Activated T-cell treated with anti-CD3 and anti-CD28 coated beads, Interleukin-2, amount 50 U/mL, for 4 hours (primary cell): Measurements from ENCODE around the gene NCKAP1. TPM values are rescaled to one million over a fixed set of nuclear protein-coding genes. Genes with fewer than 3 reads are reported as not detected.
"Not testable (repeated sequence)": the region's sequence is repeated elsewhere in the genome, so short reads cannot be mapped to it uniquely, and the experiment has no call there.

Source experiments
- ATAC-seq, 2 donors: fragments of 200-7000 bp; cut with Tn5 transposase; one replicate each; pipeline ENCODE4 v1.10.0; 2021
- DNase-seq: peaks from one replicate; pipeline ENCODE4 v3.0.0-alpha.2; 2020
- H3K27me3 Mint-ChIP-seq: one replicate; pipeline ENCODE4 v1.8.0; 2021; ENCODE audit warnings: low read depth, mixed read lengths
- H3K36me3 Mint-ChIP-seq: one replicate; pipeline ENCODE4 v1.8.0; 2022; ENCODE audit warnings: mixed read lengths; ENCODE audit not compliant: insufficient read depth
- H3K4me1 Mint-ChIP-seq: one replicate; pipeline ENCODE4 v1.8.0; 2021; ENCODE audit warnings: low read depth, mixed read lengths
- H3K4me3 Mint-ChIP-seq: one replicate; pipeline ENCODE4 v1.8.0; 2021; ENCODE audit warnings: mild to moderate bottlenecking, moderate library complexity, mixed read lengths
- H3K9me3 Mint-ChIP-seq: one replicate; pipeline ENCODE4 v1.8.0; 2021; ENCODE audit warnings: mixed read lengths
- total RNA-seq, 3 donors: library from RNA; stranded (reverse); gene quantifications; one replicate each; pipeline ENCODE4 v1.2.1, GENCODE V29; 2021

Gene NCKAP1
- total RNA-seq, 3 donors from 2014 or later, result 8.2 to 13.0 (median 8.3) TPM

DNA sequence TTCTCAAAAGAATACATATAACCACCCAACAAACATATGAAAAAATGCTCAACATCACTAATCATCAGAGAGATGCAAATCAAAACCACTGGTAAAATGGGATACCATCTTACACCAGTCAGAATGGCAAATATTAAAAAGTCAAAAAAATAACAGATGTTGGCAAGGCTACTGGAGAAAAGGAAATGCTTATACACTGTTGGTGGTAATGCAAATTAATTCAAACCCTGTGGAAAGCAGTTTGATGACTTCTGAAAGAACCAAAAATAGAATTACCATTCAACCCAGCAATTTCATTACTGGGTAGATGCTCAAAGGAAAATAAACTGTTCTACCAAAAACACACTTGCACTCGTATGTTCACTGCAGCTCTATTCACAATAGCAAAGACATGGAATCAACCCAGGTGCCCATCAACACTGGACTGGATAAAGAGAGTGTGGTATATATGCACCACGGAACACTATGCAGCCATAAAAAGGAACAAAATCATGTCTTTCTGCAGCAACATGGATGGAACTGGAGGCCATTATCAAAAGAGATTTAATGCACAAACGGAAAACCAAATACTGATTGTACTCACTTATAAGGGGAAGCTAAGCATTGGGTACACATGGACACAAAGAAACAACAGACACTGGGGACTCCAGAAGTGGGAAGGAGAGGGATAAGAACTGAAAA is 38.8 kb downstream of the NCKAP1 start:
- peaks cover 29% of the 10 kb centered on the region for H3K36me3 Mint-ChIP-seq
- ATAC-seq (no peak), DNase-seq (no peak)
- no peaks in the 10 kb centered on the region for H3K27me3 Mint-ChIP-seq
- H3K4me3 Mint-ChIP-seq, result no peak overlapping the region
- no peaks in the 10 kb centered on the region for H3K9me3 Mint-ChIP-seq
- no peaks in the 10 kb centered on the region for H3K4me1 Mint-ChIP-seq

DNA sequence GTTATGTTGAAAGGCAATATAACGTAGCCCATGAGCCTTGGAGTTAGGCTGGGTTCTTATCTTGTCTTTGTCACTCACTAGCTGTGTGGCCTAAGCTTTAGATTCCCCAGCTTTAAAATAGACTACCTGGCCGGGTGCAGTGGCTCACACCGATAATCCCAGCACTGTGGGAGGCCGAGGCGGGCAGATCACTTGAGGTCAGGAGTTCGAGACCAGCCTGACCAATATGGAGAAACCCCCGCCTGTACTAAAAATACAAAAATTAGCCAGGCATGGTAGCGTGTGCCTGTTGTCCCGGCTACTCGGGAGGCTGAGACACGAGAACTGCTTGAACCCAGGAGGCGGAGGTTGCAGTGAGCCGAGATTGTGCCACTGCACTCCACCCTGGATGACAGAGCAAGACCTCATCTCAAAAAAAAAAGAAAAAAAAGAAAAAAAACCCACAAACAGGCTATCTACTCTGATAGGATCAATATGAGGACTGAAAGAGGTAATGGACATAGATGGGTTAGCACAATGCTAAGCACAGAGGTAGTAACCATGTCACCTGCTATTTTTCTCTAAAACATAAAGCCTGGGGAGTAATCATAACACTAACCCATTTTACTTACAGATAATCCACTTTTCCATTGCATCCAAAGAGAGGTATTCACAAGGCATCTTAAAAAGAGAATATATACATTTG is 43.9 kb downstream of the NCKAP1 start:
- no peaks in the 10 kb centered on the region for H3K27me3 Mint-ChIP-seq

DNA sequence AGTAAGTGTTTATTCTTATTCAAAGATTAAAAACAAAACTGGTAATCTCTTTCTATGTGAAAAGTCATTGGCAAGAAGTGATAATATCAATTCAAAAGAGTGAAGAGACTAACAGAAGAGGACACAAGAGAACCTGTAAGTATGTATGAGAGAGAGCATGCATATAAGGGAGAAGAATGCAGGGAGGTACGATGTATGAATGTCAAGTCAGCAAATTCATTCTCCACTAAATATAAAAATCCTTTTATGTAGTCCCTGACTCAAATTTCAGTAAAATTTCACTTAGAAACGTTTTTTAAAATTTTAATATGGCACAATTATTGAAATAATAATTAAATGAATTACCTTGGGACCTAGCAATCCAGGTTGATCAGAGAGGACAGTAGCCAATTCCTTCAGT is 55.3 kb downstream of the NCKAP1 start:
- H3K4me1 Mint-ChIP-seq, result no peaks in the 10 kb centered on the region
- no peak for ATAC-seq
- H3K4me3 Mint-ChIP-seq, result no peak overlapping the region
- H3K36me3 Mint-ChIP-seq, result peaks cover 6% of the 10 kb centered on the region
- H3K27me3 Mint-ChIP-seq, result no peaks in the 10 kb centered on the region
- H3K9me3 Mint-ChIP-seq, result no peaks in the 10 kb centered on the region
- no peak for DNase-seq

More for the DNA sequence above, 43.9 kb downstream of the NCKAP1 start:
- H3K4me3 Mint-ChIP-seq, result no peak overlapping the region
- H3K9me3 Mint-ChIP-seq, result no peaks in the 10 kb centered on the region
- H3K36me3 Mint-ChIP-seq, result peaks cover 20% of the 10 kb centered on the region
- ATAC-seq (no peak), DNase-seq (no peak)
- no peaks in the 10 kb centered on the region for H3K4me1 Mint-ChIP-seq

DNA sequence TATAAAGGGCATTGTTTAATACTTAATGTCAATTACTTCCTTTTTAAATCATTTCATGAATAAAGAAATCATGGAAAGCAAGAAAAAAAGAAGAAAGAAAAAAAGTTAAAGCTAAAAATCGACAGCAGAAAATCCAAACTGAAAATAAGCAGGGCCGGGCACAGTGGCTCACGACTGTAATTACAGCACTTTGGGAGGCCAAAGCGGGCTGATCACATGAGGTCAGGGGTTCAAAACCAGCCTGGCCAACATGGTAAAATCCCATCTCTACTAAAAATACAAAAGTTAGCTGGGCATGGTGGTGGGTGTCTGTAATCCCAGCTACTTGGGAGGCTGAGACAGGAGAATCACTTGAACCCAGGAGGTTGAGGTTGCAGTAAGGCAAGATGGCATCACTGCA is 56.8 kb downstream of the NCKAP1 start:
- ATAC-seq, H3K36me3 Mint-ChIP-seq, H3K4me1 Mint-ChIP-seq, DNase-seq, H3K27me3 Mint-ChIP-seq, H3K9me3 Mint-ChIP-seq, H3K4me3 Mint-ChIP-seq: not testable (repeated sequence)

DNA sequence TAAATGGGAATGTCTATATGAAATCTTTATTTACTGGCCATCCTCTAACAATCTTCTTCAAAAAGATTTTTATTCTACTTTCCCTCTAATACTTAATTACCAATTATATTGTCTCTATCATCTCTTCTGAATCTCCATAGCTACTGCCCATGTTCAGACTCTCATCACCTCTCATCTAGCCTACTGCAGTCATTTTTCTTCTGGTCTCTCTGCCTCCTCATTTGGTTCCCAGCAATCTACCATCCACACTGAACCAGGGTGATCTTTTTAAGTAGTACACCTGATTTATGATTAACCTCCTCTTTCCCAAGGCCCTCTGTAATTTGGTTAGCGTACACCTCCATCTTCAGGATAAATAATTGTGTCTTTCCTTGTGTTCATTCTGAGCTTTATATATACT is 57.6 kb downstream of the NCKAP1 start:
- ATAC-seq, result no peak
- H3K4me1 Mint-ChIP-seq, result no peaks in the 10 kb centered on the region

DNA sequence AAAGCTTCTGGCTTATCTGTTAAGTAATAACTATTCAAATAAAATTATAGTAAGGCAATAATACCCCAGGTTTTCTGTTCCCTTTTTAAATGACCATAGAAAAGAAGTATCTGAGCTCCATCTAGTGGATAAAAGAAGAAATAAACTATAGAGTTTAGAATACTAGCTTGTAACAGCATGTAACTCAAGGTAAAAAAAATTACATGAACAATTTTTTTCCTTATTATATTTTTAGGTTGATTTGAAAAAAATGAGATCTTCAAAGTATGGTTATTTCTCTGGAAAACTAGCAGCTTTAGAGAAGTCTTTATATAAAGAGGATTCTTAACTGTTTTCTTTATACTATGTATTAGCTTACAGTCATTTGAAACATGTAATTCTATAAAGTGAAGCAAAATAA is 58.1 kb downstream of the NCKAP1 start:
- Mint-ChIP-seq H3K36me3 (peaks cover 5% of the 10 kb centered on the region), H3K4me1 (no peaks in the 10 kb centered on the region), H3K27me3 (no peaks in the 10 kb centered on the region), H3K4me3 (no peak overlapping the region), H3K9me3 (no peaks in the 10 kb centered on the region)
- ATAC-seq (no peak), DNase-seq (no peak)

More for the DNA sequence above, 57.6 kb downstream of the NCKAP1 start:
- Mint-ChIP-seq H3K4me3 (no peak overlapping the region), H3K27me3 (no peaks in the 10 kb centered on the region), H3K9me3 (no peaks in the 10 kb centered on the region), H3K36me3 (peaks cover 5% of the 10 kb centered on the region)
- DNase-seq, result no peak

DNA sequence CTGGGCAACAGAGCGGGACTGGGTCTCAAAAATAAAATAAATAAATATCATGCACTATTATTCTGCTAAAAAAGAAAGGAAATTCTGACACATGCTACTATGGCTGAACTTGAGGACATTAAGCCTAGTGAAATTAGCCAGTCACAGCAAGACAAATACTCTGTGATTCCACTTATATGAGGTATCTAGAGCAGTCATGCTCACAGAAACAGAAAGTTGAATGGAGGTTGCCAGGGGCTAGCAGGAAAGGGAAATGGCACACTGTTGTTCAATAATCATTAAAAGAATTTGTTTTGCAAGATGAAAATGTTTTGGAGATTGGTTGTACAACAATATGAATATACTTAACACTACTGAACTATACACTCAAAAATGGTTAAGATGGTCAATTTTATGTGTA is 60.8 kb downstream of the NCKAP1 start:
- Mint-ChIP-seq H3K9me3 (no peaks in the 10 kb centered on the region), H3K36me3 (peaks cover 9% of the 10 kb centered on the region), H3K27me3 (no peaks in the 10 kb centered on the region), H3K4me1 (no peaks in the 10 kb centered on the region), H3K4me3 (no peak overlapping the region)
- DNase-seq (no peak), ATAC-seq (no peak)

DNA sequence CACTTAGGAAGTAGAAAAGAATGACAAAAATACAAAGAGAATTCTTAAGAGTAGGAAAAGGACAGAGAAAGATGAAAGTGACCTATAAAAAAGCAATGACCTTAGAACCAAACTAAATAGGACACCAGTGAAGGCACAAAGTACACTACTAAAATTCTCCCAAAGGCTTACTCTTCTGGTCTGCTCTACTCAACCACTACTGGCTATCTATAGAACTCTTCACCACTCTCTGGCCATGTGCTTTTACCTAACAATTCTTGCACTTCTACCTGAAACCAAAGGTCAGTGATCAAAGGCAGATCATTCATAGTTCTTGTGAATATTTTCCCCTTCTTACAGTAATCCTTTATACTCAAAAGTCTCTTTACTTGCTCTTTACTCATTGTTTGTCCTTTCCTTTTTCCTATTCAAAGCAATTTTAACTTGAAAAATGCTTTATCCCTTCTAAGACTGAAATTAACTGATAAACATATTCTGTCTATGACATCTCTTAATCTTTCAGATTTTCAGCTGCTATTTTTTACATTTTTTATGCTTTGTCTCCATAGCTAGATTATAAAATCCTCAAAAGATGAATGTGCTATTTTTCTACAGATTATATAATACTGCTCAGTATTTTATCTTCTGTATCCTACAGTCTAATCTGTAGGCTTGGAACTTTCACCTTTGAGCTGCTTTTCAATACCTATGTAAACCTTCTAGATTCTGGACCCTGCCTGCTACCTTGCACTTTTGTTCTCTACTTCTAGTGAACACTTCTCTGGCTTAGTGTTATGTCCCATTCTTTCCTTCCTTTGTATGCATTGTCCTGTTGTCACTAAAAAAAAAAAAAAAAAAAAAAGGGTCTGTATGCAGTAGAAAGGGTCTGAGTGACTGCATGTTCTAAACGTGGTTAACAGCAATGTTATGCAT is 64.6 kb downstream of the NCKAP1 start:
- no peak for ATAC-seq
- Mint-ChIP-seq H3K27me3 (no peaks in the 10 kb centered on the region), H3K9me3 (no peaks in the 10 kb centered on the region), H3K4me3 (no peak overlapping the region), H3K4me1 (no peaks in the 10 kb centered on the region), H3K36me3 (peaks cover 16% of the 10 kb centered on the region)
- DNase-seq, result no peak

DNA sequence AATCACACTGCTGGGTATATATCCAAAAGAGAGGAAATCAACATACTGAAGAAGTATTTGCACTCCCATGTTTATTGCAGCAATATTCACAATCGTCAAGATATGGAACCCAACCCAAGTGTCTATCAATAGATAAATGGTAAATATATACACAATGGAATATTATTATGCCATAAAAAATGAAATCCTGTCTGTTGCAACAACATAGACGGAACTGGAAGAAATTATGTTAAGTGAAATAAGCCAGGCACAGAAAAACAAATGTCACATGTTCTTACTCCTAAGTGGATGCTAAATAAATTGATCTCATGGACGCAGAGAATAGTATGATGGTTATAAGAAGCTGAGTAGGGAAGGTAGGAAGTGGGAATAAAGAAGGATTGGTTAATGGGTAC is 65.7 kb downstream of the NCKAP1 start:
- H3K4me3 Mint-ChIP-seq, result no peak overlapping the region
- no peaks in the 10 kb centered on the region for H3K27me3 Mint-ChIP-seq
- DNase-seq, result no peak
- H3K4me1 Mint-ChIP-seq, result no peaks in the 10 kb centered on the region
- H3K9me3 Mint-ChIP-seq, result no peaks in the 10 kb centered on the region
- ATAC-seq, result no peak
- H3K36me3 Mint-ChIP-seq, result peaks cover 20% of the 10 kb centered on the region

DNA sequence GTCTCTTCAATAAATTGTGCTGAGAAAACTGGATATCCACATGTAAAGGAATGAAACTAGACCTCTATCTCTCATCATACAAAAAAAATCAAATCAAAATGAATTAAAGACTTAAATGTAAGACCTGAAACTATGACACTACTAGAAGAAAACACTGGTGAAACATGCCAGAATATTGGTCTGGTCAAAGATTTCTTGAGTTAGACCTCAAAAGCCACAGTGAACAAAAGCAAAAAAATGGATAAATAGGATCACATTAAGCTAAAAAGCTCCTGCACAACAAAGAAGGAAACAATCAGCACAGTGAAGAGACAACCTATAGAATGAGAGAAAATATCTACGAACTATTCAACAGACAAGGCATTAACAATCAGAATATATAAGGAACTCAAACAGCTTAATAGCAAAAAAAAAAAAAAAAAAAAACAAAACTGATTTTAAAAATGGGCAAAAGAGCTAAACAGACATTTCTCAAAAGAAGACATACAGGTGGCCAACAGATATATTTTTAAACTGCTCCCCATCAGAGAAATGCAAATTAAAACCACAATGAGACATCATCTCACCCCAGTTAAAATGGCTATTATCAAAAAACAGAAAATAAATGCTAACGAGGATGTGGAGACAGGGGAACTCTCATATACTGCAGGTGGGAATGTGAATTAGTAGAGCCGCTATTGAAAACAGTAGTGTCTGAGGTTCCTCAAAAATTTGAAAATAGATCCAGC is 66.3 kb downstream of the NCKAP1 start:
- H3K4me3 Mint-ChIP-seq, result no peak overlapping the region
- no peaks in the 10 kb centered on the region for H3K9me3 Mint-ChIP-seq
- DNase-seq (no peak), ATAC-seq (no peak)
- peaks cover 20% of the 10 kb centered on the region for H3K36me3 Mint-ChIP-seq
- no peaks in the 10 kb centered on the region for H3K4me1 Mint-ChIP-seq
- H3K27me3 Mint-ChIP-seq, result no peaks in the 10 kb centered on the region

DNA sequence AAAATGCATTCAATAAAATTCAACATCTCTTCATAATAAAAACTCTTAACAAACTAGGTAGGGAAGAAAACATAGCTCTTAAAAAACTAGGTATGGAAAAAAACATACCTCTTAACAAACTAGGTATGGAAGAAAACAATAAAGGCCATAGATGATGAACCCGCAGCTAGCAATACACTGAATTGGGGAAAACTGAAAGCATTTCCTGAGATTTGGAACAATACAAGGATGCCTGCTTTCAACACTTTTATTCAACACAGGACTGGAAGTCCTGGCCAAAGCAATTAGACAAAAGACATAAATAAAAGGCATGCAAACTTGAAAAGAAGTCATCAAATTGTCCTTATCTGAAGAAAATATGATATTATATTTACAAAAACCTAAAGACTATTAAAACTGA is 67.8 kb downstream of the NCKAP1 start:
- Mint-ChIP-seq H3K9me3 (no peaks in the 10 kb centered on the region), H3K36me3 (peaks cover 26% of the 10 kb centered on the region), H3K4me3 (no peak overlapping the region), H3K27me3 (no peaks in the 10 kb centered on the region), H3K4me1 (no peaks in the 10 kb centered on the region)
- ATAC-seq, result no peak
- no peak for DNase-seq

DNA sequence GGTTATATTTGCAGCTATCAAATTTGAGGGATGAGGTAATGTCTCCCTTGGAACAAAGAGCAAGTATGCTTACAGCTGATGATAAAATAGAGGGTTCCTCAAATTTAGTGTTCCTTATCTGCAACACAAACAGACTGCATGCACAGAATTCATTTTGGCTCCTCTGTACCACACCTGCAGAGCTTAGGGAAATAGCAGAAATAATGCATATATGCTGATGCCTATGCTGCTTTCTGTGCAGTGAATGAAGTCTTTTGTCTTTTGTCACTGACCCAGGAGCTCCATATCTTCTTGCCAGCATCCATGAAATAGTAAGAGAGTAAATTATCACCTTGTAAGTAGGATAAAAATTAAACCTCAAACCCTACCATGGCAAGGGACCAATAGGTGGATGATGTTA is 69.8 kb downstream of the NCKAP1 start:
- H3K4me3 Mint-ChIP-seq, result no peak overlapping the region
- H3K36me3 Mint-ChIP-seq, result peaks cover 26% of the 10 kb centered on the region
- H3K27me3 Mint-ChIP-seq, result no peaks in the 10 kb centered on the region
- ATAC-seq (no peak), DNase-seq (no peak)
- H3K9me3 Mint-ChIP-seq, result no peaks in the 10 kb centered on the region
- H3K4me1 Mint-ChIP-seq, result no peaks in the 10 kb centered on the region

DNA sequence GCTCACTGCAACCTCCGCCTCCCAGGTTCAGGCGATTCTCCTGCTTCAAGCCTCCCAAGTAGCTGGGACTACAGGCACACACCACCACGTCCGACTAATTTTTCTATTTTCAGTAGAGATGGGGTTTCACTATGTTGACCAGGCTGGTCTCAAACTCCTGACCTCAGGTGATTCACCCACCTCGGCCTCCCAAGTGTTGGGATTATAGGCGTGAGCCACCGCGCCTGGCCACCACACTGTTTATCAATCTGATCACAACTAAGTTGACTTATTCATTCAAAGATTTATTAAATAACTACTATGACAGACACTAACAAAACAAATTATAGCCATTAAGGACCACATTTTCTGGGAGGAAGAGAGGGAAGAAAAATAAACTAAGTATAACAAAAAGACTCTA is 71.9 kb downstream of the NCKAP1 start:
- not testable (repeated sequence) for H3K27me3 Mint-ChIP-seq, H3K4me1 Mint-ChIP-seq, ATAC-seq, DNase-seq, H3K4me3 Mint-ChIP-seq, H3K9me3 Mint-ChIP-seq
- peaks cover 20% of the 10 kb centered on the region for H3K36me3 Mint-ChIP-seq

DNA sequence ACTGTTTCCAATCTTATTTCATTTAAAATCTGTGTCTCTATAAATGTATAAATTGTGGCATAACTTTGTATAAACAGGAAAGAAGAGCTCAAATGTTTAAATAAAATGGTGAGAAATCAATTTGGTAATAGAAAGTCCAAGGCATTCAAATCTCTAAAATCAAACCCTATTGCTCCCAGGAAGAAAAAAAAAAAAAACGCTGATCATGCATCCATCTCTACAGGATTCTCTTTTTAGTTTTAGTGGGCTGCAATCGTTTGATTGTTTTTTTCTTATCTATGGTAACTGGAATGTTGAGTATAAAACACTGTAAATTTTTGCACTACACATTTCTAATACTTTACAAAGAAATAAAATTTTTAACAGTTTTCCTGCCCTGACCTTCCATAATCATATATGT is 75.6 kb downstream of the NCKAP1 start:
- DNase-seq, result no peak

More for the DNA sequence above, 75.6 kb downstream of the NCKAP1 start:
- no peaks in the 10 kb centered on the region for H3K9me3 Mint-ChIP-seq
- H3K36me3 Mint-ChIP-seq, result peaks cover 27% of the 10 kb centered on the region
- H3K4me1 Mint-ChIP-seq, result no peaks in the 10 kb centered on the region
- no peak overlapping the region for H3K4me3 Mint-ChIP-seq
- no peaks in the 10 kb centered on the region for H3K27me3 Mint-ChIP-seq
- ATAC-seq, result no peak
